HG03064 (cell line): ENCODE results near the gene BSPRY.
A peak's percentile ranks its signal among the peaks of the same experiment; 100 is the strongest.
"Not testable (repeated sequence)": the region's sequence is repeated elsewhere in the genome, so short reads cannot be mapped to it uniquely, and the experiment has no call there.

Source experiments
- ATAC-seq: cut with Tn5 transposase; IDR thresholded peaks from one replicate; pipeline ENCODE4 v1.9.1; 2021; ENCODE audit warnings: low read depth; ENCODE audit not compliant: unreplicated experiment

The BSPRY gene

GRCh38 chr9:113390192-113390960 lies 41.0 kb downstream of the BSPRY start:
- no peak for ATAC-seq

DNA sequence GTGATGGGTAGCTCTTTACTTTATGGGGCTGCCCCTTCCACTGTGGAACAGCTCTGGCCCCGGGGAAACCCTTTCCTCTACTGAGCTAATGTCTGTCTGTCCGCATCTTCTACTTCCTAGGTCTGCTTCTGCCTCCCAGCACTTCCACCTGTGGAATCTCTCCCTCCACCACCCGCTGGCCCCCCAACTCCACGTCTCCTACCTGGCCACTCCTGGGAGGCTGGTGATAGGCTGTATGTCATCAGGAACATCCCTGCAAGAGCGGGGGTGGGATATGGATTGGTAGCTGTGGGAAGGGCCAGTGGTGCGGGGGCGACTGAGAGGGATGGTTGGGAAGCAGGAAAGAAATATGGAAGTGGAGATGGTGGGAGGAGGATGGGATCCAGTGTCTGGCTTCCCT lies 42.6 kb downstream of the BSPRY start:
- ATAC-seq, result no peak

- no peak for ATAC-seq
Measured at GRCh38 chr9:113393281-113393680, 43.9 kb downstream of the BSPRY start.

- ATAC-seq, result no peak
Measured at GRCh38 chr9:113395000-113395861, 45.9 kb downstream of the BSPRY start.

DNA sequence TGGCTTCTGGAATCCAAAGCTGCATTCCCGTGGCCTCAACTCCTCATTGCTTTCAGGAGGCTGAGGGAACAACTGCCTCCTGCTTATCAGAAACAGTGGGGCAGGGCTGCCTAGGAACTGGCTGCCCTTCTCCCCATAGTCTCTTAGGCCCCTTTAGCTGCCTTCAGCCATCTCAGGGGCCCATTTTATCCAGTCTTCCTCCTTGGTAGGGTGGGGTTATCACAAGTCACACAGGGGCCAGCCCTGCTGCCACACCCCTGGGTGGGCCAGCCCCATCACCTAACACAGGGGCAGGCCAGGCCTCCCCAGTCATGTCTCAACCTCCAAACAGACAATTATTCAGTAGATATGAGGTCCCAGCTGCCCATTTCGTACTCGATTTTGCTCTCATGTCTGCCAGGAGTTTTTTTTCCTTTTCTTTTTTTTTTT lies 47.9 kb downstream of the BSPRY start:
- ATAC-seq, result no peak

GRCh38 chr9:113398796-113399195 lies 49.5 kb downstream of the BSPRY start:
- ATAC-seq, result no peak

- ATAC-seq, result no peak
Measured at GRCh38 chr9:113399646-113400200, 50.4 kb downstream of the BSPRY start.

DNA sequence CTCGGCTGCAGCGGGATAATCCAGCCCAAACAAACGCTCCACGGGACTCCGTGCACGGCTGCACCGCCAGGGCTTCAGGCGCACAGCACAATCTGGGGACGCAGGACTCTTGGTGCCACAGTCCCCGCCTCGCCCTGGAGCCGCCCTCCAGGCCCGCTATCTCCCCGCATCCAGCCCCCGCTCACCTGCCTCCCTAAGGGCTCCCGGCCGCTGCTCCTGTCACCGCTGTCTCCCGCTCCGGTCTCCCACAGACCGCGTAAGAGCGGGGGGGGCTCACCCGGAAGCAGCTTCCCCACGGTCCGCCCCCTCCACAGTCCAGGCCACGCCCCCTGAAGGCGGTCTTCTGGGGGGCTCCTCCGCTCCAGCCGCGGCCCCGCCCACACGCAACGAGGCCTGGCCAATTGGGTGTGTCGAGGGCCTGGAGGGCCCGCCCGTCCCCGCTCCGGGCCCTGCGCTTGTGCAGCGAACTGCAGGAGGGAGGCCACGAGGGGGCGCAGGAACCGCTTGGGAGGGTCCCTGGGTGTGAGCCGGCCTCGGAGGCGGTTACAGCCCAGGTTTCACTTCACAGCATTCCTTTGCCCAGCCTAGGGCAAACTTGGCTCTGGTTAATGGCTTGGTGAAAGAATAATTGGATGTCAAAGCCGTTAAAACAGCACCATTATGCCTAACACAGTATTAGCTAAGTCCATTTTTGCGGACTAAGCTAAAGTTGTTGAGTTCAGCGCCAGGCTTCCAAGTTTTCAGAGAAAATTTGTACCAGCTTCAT lies 51.9 kb downstream of the BSPRY start, which contains the start of gene ALAD:
Gene ALAD, minus strand, starts transcription at position 258 of the 766 bp plus-strand sequence. CDS start 7,725 bp downstream, outside the sequence.
- ATAC-seq, result peak; percentile 98

DNA sequence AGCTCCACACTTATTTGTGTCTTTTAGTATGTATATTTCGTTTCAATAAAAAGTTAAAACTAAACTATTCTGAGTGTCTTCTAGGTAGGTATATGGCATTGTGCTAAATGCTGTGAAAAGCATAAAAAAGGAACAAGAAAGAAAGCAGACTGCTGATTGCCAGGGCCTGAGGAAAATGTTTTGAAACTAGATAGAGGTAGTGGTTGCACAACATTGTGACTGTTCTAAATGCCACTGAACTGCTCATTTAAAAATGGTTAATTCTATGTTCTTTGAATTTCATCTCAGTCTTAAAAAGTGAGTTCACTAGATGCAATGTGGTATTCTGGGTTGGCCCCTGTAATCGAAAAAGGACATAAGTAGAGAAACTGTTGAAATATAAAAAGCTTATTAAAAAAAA lies 54.3 kb downstream of the BSPRY start:
- no peak for ATAC-seq

DNA sequence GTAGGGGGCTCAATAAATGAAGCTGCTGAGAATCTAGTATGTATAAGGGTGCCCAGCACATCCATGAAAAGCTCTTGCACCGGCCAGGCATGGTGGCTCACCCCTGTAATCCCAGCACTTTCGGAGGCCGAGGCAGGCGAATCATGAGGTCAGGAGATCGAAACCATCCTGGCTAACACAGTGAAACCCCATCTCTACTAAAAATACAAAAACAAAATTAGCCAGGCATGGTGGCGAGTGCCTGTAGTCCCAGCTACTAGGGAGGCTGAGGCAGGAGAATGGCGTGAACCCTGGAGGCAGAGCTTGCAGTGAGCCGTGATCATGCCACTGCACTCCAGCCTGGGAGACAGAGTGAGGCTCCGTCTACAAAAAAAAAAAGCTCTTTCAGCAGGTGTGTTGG lies 57.0 kb downstream of the BSPRY start:
- ATAC-seq, result not testable (repeated sequence)

DNA sequence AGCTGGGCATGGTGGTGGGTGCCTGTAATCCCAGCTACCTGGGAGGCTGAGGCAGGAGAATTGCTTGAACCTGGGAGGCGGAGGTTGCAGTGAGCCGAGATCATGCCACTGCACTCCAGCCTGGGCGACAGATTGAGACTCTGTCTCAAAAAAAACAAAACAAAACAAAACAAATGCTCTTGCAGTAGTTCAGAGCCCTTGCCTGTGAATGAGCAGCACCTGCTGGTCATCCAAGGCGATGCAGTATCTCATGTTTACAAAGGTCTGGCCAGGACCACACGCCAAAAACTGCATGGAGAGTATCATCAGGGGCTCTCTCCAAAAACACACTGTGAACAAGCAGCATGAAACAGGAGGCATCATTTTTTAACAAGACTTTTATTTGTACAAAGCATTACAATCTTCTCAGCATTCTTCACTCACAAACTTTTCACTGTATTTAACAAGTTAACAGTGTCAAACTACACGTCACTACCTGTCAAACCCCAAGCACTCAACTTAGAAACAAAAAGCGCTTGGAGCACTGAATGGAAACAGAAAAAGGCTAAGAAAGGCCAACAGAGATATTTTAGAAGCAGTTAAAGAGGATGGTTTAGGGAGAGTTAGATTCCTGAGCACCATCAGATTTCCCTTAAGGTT lies 57.7 kb downstream of the BSPRY start:
- ATAC-seq, result not testable (repeated sequence)

GRCh38 chr9:113409481-113409880 lies 60.1 kb downstream of the BSPRY start:
- no peak for ATAC-seq

- peak; percentile 3 for ATAC-seq
Measured at GRCh38 chr9:113409883-113410206, 60.5 kb downstream of the BSPRY start.

DNA sequence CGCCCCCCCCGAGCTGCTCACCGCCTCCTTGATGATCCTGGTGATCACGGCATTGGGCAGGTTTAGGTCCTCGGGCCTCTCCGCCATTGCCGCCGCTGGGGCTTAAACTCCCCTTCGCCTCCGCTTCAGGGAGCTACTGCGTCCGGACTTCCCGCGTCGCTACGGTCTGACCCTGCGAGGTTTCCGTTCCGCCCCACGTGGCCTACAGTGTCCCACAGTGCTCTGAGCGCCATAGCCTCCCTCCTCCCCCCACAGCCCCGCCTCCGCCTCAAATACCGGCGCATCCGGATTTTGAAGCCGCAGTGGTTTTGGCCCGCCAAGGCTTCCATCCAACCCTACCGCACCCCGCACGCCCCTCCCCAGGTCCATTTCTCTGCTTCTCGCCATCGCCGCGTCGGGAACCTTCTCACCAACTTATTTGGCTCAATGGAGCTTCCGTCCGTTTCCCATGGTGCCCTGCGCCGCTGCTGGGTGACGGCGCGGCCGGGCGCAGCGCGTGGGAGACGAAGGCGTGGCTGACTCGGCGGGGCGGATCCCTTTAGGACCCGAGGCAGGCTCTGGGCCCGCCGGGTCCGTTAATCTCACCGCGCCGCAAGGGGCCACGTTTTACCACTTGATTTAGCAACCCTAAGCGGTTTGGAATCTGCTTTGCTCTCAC lies 61.0 kb downstream of the BSPRY start, which contains the start of the genes C9orf43 and POLE3:
Gene C9orf43, plus strand, starts transcription at position 541 of the 658 bp plus-strand sequence. CDS start 2,747 bp downstream, outside the sequence.
Gene POLE3, minus strand, starts transcription at position 469 of the 658 bp plus-strand sequence. Its CDS starts 382 bp downstream, at position 87.
- peak; percentile 89 for ATAC-seq

- peak; percentile 87 for ATAC-seq
Measured at GRCh38 chr9:113416149-113416721, 66.9 kb downstream of the BSPRY start.

- no peak for ATAC-seq
Measured at GRCh38 chr9:113417370-113417769, 68.0 kb downstream of the BSPRY start.
